ENCODE measurements around the gene COPS4.
"Not testable (repeated sequence)": the region's sequence is repeated elsewhere in the genome, so short reads cannot be mapped to it uniquely, and the experiment has no call there.

COPS4 gene

GRCh38 chr4:83011689-83012199 lies 23.2 kb upstream of the COPS4 start:
- Histone ChIP-seq H3K36me3 (ENCODE audit: control insufficient read depth, insufficient read depth, low read length) (no peaks in the 10 kb centered on the region), H3K4me1 (ENCODE audit: control insufficient read depth, insufficient read depth, low read length) (peaks cover 10% of the 10 kb centered on the region), H3K9me3 (ENCODE audit: control insufficient read depth, low read length) (no peaks in the 10 kb centered on the region), H3K9ac (ENCODE audit: low read length) (peak overlapping the region; percentile 73), H3K4me3 (ENCODE audit: low read length) (peak overlapping the region; percentile 33), H3K27me3 (ENCODE audit: control insufficient read depth, insufficient read depth, low read length) (no peaks in the 10 kb centered on the region)

DNA sequence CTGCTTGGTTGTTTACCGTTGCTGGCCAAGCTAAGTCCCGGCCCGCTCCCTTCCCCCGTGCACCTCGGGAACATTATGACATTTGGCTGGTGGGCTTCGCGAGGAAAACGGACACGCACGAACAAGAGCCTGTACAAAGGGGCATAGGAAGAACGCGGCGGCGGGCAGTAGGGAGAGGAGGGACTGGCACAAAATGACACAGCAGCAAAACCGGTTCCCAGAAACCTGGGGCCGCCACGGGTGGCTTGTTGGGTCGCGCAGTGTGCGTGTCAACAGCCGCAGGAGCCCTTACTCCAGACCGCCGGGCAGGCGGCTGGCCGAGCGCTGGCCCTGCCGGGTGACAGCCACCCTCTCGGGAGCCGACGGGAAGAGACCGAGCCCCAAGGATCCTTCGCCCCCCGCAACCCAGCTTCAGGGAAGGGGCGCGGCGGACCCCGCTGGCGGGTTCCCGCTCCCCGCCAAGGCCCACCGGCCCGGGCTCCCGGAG lies 22.7 kb upstream of the COPS4 start:
- Histone ChIP-seq H3K36me3 (ENCODE audit: control insufficient read depth, insufficient read depth, low read length) (no peaks in the 10 kb centered on the region), H3K27me3 (ENCODE audit: control insufficient read depth, insufficient read depth, low read length) (no peaks in the 10 kb centered on the region), H3K9me3 (ENCODE audit: control insufficient read depth, low read length) (no peaks in the 10 kb centered on the region), H3K4me3 (ENCODE audit: low read length) (peak overlapping the region; percentile 33), H3K9ac (ENCODE audit: low read length) (peak overlapping the region; percentile 73), H3K4me1 (ENCODE audit: control insufficient read depth, insufficient read depth, low read length) (peaks cover 10% of the 10 kb centered on the region)

DNA sequence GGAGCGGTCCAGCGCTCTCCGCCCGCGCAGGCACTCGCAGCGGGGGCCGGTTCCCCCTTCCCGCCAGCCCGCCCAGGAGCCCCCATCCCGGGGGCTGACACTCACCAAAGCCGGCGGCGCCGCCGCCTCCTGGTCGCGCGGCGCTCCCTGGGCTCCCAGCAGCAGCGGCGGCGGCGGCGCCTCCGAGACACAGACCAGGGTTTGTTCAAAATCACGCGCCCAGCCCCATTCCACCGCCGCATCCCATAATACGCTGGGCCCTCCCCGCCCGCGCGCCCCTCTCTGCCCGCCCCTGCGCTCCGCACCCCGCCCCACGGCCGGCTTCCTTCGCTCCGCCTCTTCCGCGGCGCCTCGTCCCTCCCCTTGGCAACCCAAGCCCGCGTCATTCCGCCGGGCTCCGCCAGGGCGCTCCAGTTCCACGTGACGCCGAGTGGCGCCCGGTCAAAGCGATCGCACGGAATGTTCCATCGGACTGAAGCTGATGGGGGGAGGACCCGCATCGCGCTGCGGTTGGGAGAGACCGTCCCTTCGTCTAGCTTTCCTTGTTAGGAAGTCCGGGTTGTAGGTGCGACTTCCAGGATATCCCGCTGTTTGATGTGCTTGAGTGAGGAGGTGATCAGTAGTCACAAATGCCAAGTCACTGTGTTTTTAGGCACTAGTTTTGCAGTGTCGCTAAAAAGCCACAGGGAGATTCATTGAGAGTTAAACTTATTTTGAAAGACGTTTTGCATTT lies 22.1 kb upstream of the COPS4 start:
- peak overlapping the region; percentile 71 for H3K4me3 ChIP-seq (ENCODE audit: low read length)
- H3K4me1 ChIP-seq (ENCODE audit: control insufficient read depth, insufficient read depth, low read length): peaks cover 10% of the 10 kb centered on the region
- H3K36me3 ChIP-seq (ENCODE audit: control insufficient read depth, insufficient read depth, low read length): no peaks in the 10 kb centered on the region
- H3K9me3 ChIP-seq (ENCODE audit: control insufficient read depth, low read length): no peaks in the 10 kb centered on the region
- no peaks in the 10 kb centered on the region for H3K27me3 ChIP-seq (ENCODE audit: control insufficient read depth, insufficient read depth, low read length)
- H3K9ac ChIP-seq (ENCODE audit: low read length): peak overlapping the region; percentile 80

DNA sequence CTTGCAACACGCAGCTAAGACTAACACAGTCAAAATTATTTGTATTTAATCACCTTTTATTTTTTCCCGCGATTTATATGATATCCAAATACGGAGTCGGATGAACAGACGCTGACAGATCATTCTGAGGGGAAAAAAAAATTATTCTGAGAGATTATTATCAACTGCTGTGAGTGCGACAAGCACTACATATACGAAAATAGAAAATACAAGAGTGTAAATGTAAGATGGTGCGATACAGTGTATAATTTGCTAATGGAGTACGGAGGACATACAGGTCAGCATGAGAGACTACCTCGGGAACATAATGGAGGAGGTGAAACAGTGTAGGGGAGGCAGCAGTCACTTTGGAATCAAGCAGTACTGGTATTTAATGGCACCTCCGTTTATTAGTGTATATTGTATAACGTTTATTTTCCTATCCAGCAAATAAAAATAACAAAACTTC lies 21.5 kb upstream of the COPS4 start:
- peak overlapping the region; percentile 80 for H3K9ac ChIP-seq (ENCODE audit: low read length)
- H3K36me3 ChIP-seq (ENCODE audit: control insufficient read depth, insufficient read depth, low read length): no peaks in the 10 kb centered on the region
- H3K27me3 ChIP-seq (ENCODE audit: control insufficient read depth, insufficient read depth, low read length): no peaks in the 10 kb centered on the region
- H3K4me3 ChIP-seq (ENCODE audit: low read length): peak overlapping the region; percentile 71
- no peaks in the 10 kb centered on the region for H3K9me3 ChIP-seq (ENCODE audit: control insufficient read depth, low read length)
- H3K4me1 ChIP-seq (ENCODE audit: control insufficient read depth, insufficient read depth, low read length): peaks cover 10% of the 10 kb centered on the region

DNA sequence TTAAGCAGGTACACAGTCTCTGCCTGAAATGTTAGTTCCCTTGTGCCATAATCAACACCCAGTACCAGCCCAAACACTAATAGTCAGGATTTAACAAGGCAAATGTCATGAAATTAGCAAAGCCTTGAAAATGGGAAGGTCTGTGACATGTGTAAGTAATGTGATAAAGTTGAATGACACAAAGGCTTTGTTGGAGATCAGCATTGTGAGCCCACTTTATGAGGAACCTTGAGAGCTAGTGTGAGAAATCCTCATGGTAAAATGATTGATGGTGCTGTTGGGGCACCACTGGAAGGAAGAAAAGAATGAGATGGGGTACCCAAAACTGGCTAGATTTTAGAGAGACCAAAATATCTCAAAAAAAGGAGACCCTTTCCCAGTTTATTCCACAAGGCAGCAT lies 21.1 kb upstream of the COPS4 start:
- H3K4me1 ChIP-seq (ENCODE audit: control insufficient read depth, insufficient read depth, low read length): peaks cover 10% of the 10 kb centered on the region
- no peaks in the 10 kb centered on the region for H3K27me3 ChIP-seq (ENCODE audit: control insufficient read depth, insufficient read depth, low read length)
- no peak overlapping the region for H3K4me3 ChIP-seq (ENCODE audit: low read length)
- H3K9ac ChIP-seq (ENCODE audit: low read length): no peak overlapping the region
- H3K9me3 ChIP-seq (ENCODE audit: control insufficient read depth, low read length): no peaks in the 10 kb centered on the region
- H3K36me3 ChIP-seq (ENCODE audit: control insufficient read depth, insufficient read depth, low read length): no peaks in the 10 kb centered on the region

- Histone ChIP-seq H3K9ac (ENCODE audit: low read length) (no peak overlapping the region), H3K9me3 (ENCODE audit: control insufficient read depth, low read length) (no peaks in the 10 kb centered on the region), H3K4me3 (ENCODE audit: low read length) (no peak overlapping the region), H3K4me1 (ENCODE audit: control insufficient read depth, insufficient read depth, low read length) (no peaks in the 10 kb centered on the region), H3K27me3 (ENCODE audit: control insufficient read depth, insufficient read depth, low read length) (no peaks in the 10 kb centered on the region), H3K36me3 (ENCODE audit: control insufficient read depth, insufficient read depth, low read length) (no peaks in the 10 kb centered on the region)
Measured at GRCh38 chr4:83019794-83020494, 15.0 kb upstream of the COPS4 start.

- Histone ChIP-seq H3K27me3 (ENCODE audit: control insufficient read depth, insufficient read depth, low read length) (no peaks in the 10 kb centered on the region), H3K9me3 (ENCODE audit: control insufficient read depth, low read length) (no peaks in the 10 kb centered on the region), H3K9ac (ENCODE audit: low read length) (no peak overlapping the region), H3K36me3 (ENCODE audit: control insufficient read depth, insufficient read depth, low read length) (no peaks in the 10 kb centered on the region), H3K4me3 (ENCODE audit: low read length) (no peak overlapping the region), H3K4me1 (ENCODE audit: control insufficient read depth, insufficient read depth, low read length) (no peaks in the 10 kb centered on the region)
Measured at GRCh38 chr4:83022724-83023450, 12.1 kb upstream of the COPS4 start.

DNA sequence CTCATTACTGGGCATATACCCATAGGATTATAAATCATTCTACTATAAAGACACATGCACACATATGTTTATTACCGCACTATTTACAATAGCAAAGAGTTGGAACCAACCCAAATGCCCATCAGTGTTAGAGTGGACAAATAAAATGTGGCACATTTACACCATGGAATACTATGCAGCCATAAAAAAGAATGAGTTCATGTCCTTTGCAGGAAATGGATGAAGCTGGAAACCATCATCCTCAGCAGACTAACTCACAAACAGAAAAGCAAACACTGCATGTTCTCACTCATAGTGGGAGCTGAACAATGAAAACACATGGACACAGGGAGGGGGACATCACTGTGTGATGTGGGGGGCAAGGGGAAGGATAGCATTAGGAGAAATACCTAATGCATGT lies 11.4 kb upstream of the COPS4 start:
- H3K4me1 ChIP-seq (ENCODE audit: control insufficient read depth, insufficient read depth, low read length); H3K4me3 ChIP-seq (ENCODE audit: low read length); H3K27me3 ChIP-seq (ENCODE audit: control insufficient read depth, insufficient read depth, low read length); H3K9ac ChIP-seq (ENCODE audit: low read length); H3K9me3 ChIP-seq (ENCODE audit: control insufficient read depth, low read length); H3K36me3 ChIP-seq (ENCODE audit: control insufficient read depth, insufficient read depth, low read length): not testable (repeated sequence)

DNA sequence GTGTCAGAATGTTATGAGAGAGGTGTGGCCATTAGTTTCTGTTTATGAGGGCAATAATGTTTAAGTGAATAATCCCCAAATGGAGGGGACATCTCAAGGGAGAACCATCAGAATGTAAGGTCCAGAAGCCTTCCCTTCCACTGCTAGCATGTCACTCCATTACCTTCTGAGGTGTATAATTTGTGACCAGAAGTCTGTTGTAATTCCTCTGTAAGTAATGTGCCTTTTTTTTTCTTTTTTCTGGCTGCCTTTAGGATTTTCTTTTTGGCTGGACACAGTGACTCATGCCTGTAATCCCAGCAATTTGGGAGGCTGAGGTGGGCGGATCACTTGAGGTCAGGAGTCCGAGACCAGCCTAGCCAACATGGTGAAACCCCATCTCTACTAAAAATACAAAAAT lies 10.8 kb upstream of the COPS4 start:
- Histone ChIP-seq H3K9ac (ENCODE audit: low read length) (no peak overlapping the region), H3K4me3 (ENCODE audit: low read length) (no peak overlapping the region), H3K36me3 (ENCODE audit: control insufficient read depth, insufficient read depth, low read length) (no peaks in the 10 kb centered on the region), H3K9me3 (ENCODE audit: control insufficient read depth, low read length) (no peaks in the 10 kb centered on the region), H3K27me3 (ENCODE audit: control insufficient read depth, insufficient read depth, low read length) (no peaks in the 10 kb centered on the region), H3K4me1 (ENCODE audit: control insufficient read depth, insufficient read depth, low read length) (no peaks in the 10 kb centered on the region)

GRCh38 chr4:83025563-83025962 lies 9.4 kb upstream of the COPS4 start:
- Histone ChIP-seq H3K9ac (ENCODE audit: low read length) (no peak overlapping the region), H3K4me3 (ENCODE audit: low read length) (no peak overlapping the region), H3K4me1 (ENCODE audit: control insufficient read depth, insufficient read depth, low read length) (no peaks in the 10 kb centered on the region), H3K27me3 (ENCODE audit: control insufficient read depth, insufficient read depth, low read length) (peaks cover 3% of the 10 kb centered on the region), H3K36me3 (ENCODE audit: control insufficient read depth, insufficient read depth, low read length) (no peaks in the 10 kb centered on the region), H3K9me3 (ENCODE audit: control insufficient read depth, low read length) (no peaks in the 10 kb centered on the region)

- H3K27me3 ChIP-seq (ENCODE audit: control insufficient read depth, insufficient read depth, low read length): peaks cover 3% of the 10 kb centered on the region
- no peaks in the 10 kb centered on the region for H3K4me1 ChIP-seq (ENCODE audit: control insufficient read depth, insufficient read depth, low read length)
- no peaks in the 10 kb centered on the region for H3K36me3 ChIP-seq (ENCODE audit: control insufficient read depth, insufficient read depth, low read length)
- H3K9ac ChIP-seq (ENCODE audit: low read length): no peak overlapping the region
- no peaks in the 10 kb centered on the region for H3K9me3 ChIP-seq (ENCODE audit: control insufficient read depth, low read length)
- no peak overlapping the region for H3K4me3 ChIP-seq (ENCODE audit: low read length)
Measured at GRCh38 chr4:83028976-83029375, 6.0 kb upstream of the COPS4 start.

- Histone ChIP-seq H3K4me1 (ENCODE audit: control insufficient read depth, insufficient read depth, low read length) (no peaks in the 10 kb centered on the region), H3K4me3 (ENCODE audit: low read length) (no peak overlapping the region), H3K27me3 (ENCODE audit: control insufficient read depth, insufficient read depth, low read length) (peaks cover 3% of the 10 kb centered on the region), H3K9ac (ENCODE audit: low read length) (no peak overlapping the region), H3K36me3 (ENCODE audit: control insufficient read depth, insufficient read depth, low read length) (no peaks in the 10 kb centered on the region), H3K9me3 (ENCODE audit: control insufficient read depth, low read length) (no peaks in the 10 kb centered on the region)
Measured at GRCh38 chr4:83029688-83030087, 5.3 kb upstream of the COPS4 start.

Measured in mucosa of stomach (tissue), 1 donor.